ENCODE data around the gene BNIP5.

- TF ChIP-seq YY1 (IDR thresholded peaks at IDR 0.05; ENCODE audit: insufficient read depth, insufficient read length), result no peak
- TF ChIP-seq ZNF274 (IDR thresholded peaks at IDR 0.05; ENCODE audit: low read depth, low read length), result no peak
- TF ChIP-seq SUZ12 (IDR thresholded peaks at IDR 0.05; ENCODE audit: extremely low read depth, insufficient read depth, insufficient read length), result no peak
Measured at GRCh38 chr6:36266913-36267644, 69.6 kb downstream of the BNIP5 start.
